ENCODE results near the gene ZDHHC9. TPM values are rescaled to one million over a fixed set of nuclear protein-coding genes. Genes with fewer than 3 reads are reported as not detected.

Gene ZDHHC9
- polyA plus RNA-seq, 1 of the 3 experiments (the other 2 are of a cell fraction): 8.1 TPM

GRCh38 chrX:129763666-129764065 is 80.0 kb downstream of the ZDHHC9 start:
- TF ChIP-seq, protein P1, sequence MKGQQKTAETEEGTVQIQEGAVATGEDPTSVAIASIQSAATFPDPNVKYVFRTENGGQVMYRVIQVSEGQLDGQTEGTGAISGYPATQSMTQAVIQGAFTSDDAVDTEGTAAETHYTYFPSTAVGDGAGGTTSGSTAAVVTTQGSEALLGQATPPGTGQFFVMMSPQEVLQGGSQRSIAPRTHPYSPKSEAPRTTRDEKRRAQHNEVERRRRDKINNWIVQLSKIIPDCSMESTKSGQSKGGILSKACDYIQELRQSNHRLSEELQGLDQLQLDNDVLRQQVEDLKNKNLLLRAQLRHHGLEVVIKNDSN (IDR thresholded peaks at IDR 0.05; ENCODE audit: borderline replicate concordance, low read depth): no peak
- TF ChIP-seq, protein P2, sequence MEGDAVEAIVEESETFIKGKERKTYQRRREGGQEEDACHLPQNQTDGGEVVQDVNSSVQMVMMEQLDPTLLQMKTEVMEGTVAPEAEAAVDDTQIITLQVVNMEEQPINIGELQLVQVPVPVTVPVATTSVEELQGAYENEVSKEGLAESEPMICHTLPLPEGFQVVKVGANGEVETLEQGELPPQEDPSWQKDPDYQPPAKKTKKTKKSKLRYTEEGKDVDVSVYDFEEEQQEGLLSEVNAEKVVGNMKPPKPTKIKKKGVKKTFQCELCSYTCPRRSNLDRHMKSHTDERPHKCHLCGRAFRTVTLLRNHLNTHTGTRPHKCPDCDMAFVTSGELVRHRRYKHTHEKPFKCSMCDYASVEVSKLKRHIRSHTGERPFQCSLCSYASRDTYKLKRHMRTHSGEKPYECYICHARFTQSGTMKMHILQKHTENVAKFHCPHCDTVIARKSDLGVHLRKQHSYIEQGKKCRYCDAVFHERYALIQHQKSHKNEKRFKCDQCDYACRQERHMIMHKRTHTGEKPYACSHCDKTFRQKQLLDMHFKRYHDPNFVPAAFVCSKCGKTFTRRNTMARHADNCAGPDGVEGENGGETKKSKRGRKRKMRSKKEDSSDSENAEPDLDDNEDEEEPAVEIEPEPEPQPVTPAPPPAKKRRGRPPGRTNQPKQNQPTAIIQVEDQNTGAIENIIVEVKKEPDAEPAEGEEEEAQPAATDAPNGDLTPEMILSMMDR (IDR thresholded peaks at IDR 0.05): no peak
- TF ChIP-seq GABPA (IDR thresholded peaks at IDR 0.05; ENCODE audit: low read depth) (no peak), EP300 (IDR thresholded peaks at IDR 0.05; ENCODE audit: borderline replicate concordance in 1 of 2, low read depth in 1 of 2, low read length in 1 of 2) (no peak), RFX5 (IDR thresholded peaks at IDR 0.05; ENCODE audit: low read length) (no peak), RCOR1 (IDR thresholded peaks at IDR 0.05; ENCODE audit: low read length) (no peak), RAD21 (IDR thresholded peaks at IDR 0.05; ENCODE audit: low read length) (no peak), RXRA (IDR thresholded peaks at IDR 0.05; ENCODE audit: borderline replicate concordance, low read depth) (no peak), SMC3 (IDR thresholded peaks at IDR 0.05; ENCODE audit: low read depth, low read length) (no peak), TAF1 (IDR thresholded peaks at IDR 0.05; ENCODE audit: borderline replicate concordance, low read depth, low read length) (no peak), GATA2 (CRISPR knock-in tag; IDR thresholded peaks at IDR 0.05) (no peak), MXI1 (IDR thresholded peaks at IDR 0.05; ENCODE audit: low read depth, low read length) (no peak), FOXJ3 (CRISPR knock-in tag; IDR thresholded peaks at IDR 0.05) (no peak), CHD2 (IDR thresholded peaks at IDR 0.05; ENCODE audit: low read length, partially characterized antibody) (no peak), TEAD4 (IDR thresholded peaks at IDR 0.05; ENCODE audit: borderline replicate concordance, insufficient read depth) (no peak), SIN3A (IDR thresholded peaks at IDR 0.05; ENCODE audit: borderline replicate concordance, low read depth, low read length) (no peak), JUND (IDR thresholded peaks at IDR 0.05) (no peak)
- TF ChIP-seq, protein P3, sequence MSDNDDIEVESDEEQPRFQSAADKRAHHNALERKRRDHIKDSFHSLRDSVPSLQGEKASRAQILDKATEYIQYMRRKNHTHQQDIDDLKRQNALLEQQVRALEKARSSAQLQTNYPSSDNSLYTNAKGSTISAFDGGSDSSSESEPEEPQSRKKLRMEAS (IDR thresholded peaks at IDR 0.05; ENCODE audit: low read depth): no peak
- Histone ChIP-seq H3K79me2 (ENCODE audit: insufficient read depth) (no peaks in the 10 kb centered on the region), H3K4me2 (no peak overlapping the region), H3F3A (replicated peaks; ENCODE audit: insufficient read depth) (no peaks in the 10 kb centered on the region), H4K20me1 (ENCODE audit: insufficient read depth) (no peaks in the 10 kb centered on the region), H3K4me1 (ENCODE audit: control insufficient read depth in 1 of 2, insufficient read depth in 2 of 2, low read depth in 1 of 2, low read length in 1 of 2) (peaks cover 0 to 8% of the 10 kb centered on the region in 2 experiments; a peak in 1 of 4 replicates), H3K36me3 (replicated peaks in 1 of 2; ENCODE audit: control insufficient read depth in 1 of 2, insufficient read depth in 2 of 2, low read length in 1 of 2) (no peaks in the 10 kb centered on the region), H3K27me3 (ENCODE audit: insufficient read depth) (no peaks in the 10 kb centered on the region; the same call in 1 of the 2 replicates), H3K9me3 (no peaks in the 10 kb centered on the region), H3K4me3 (ENCODE audit: low read depth in 2 of 2, low read length in 1 of 2) (no peak overlapping the region), H3K9me2 (no peaks in the 10 kb centered on the region), H3K9ac (no peak overlapping the region), H3K27ac (ENCODE audit: low read depth in 2 of 2, low read length in 1 of 2) (no peak overlapping the region), H2AFZ (ENCODE audit: low read depth) (no peak overlapping the region)
- no peak for DNase-seq
- CTCF ChIA-PET: interaction anchor here (1.5 kb wide), 1 partner anchor 126 kb away, joined by 4 read pairs; no protein-coding TSS in a partner anchor
- POLR2A ChIA-PET: no interaction called here
